ENCODE data around the gene IGFBPL1. TPM values are rescaled to one million over a fixed set of nuclear protein-coding genes. Genes with fewer than 3 reads are reported as not detected.

The IGFBPL1 gene
- polyA plus RNA-seq, 4 donors: 0.95 to 3.1 TPM; not detected in 2

DNA sequence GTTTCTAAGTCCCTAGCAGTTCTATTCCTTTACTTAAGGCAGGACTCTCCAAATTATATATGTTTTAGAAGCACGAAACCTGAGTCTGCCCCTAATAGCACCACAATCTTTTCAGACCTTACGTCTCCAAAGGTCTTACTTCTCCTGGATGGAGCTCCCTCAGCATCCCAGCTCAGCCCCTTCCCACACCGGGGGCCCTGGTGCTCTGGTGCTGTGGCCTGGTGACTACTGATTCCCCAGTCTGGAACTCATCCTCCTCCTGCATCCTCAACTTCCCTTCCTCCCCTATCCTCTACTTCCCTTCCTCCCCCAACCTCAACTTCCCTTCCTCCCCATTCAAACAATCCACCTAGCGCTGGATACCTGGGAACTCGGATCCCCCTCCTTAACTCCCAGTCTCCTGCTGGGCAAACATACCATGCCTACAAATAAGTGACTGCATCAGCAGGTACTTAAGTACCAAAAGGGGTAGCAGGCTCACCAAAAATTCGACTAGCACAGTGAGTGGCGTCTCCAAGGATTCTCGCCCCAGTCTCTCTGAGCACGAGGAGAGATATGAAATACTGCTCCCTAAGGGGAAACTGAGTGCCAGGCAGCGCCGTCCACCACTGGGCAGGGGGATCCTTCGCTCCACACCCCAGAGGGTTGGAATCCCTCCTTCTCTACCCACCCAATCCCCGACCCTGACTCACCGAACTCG is 831 bp downstream of the IGFBPL1 start:
- Histone ChIP-seq H3K27me3 (ENCODE audit: control insufficient read depth in 3 of 3, insufficient read depth in 3 of 3, low read length in 3 of 3) (peaks cover 7 to 37% (median 23%) of the 10 kb centered on the region in 3 donors), H3K36me3 (ENCODE audit: control insufficient read depth in 3 of 3, insufficient read depth in 2 of 3, low read depth in 1 of 3, low read length in 3 of 3) (no peaks in the 10 kb centered on the region), H3K4me1 (ENCODE audit: control insufficient read depth in 3 of 3, insufficient read depth in 2 of 3, low read depth in 1 of 3, low read length in 2 of 3) (no peaks in the 10 kb centered on the region), H3K9me3 (ENCODE audit: control insufficient read depth in 2 of 2, insufficient read depth in 1 of 2, low read depth in 1 of 2, low read length in 1 of 2) (no peaks in the 10 kb centered on the region), H3K4me3 (ENCODE audit: low read depth in 1 of 3, low read length in 3 of 3) (peak overlapping the region in 2 of 3 donors; percentile 14 to 48), H3K27ac (ENCODE audit: low read depth in 1 of 3, low read length in 2 of 3) (no peak overlapping the region)
- no peak for DNase-seq
- FAIRE-seq: no peak
- WGBS, 3 donors: 36 to 37% (median 36%) methylated on average over 15 of the region's 15 CpGs

DNA sequence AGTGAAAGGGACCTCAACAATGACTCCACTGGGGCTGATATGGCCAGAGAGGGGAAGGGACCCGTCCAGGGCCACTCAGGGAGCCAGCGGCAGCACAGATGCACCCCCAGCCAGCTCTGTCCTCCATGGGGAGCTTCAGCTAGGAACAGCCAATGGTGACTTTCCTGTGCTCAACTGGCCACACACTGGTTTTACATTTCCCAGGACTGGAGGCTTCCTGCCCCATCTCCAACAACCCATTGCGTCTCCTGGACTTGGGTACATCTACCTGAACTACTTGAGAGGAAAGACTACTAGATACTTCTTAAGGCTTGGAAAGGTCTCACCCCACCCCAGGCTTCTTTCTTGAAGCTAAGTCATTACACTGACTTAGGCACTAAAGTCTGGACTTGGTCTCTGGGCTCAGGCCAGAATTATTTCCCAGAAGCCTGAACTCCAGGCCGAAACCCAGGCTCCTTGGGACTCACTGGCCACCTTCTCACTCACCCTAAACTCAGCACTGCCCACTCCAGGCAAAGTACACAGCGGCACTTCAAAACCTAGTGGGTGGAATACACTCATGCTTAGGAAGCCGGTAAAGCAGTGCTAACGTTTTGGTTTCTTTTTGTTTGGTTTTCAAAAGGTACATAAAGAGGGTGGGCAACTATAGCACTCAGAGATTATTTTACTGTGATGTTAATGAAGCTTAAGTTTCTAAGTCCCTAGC is 1.5 kb downstream of the IGFBPL1 start:
- FAIRE-seq (no peak), DNase-seq (no peak)
- H3K9me3 ChIP-seq (ENCODE audit: control insufficient read depth in 2 of 2, insufficient read depth in 1 of 2, low read depth in 1 of 2, low read length in 1 of 2): no peaks in the 10 kb centered on the region
- H3K36me3 ChIP-seq (ENCODE audit: control insufficient read depth in 3 of 3, insufficient read depth in 2 of 3, low read depth in 1 of 3, low read length in 3 of 3): no peaks in the 10 kb centered on the region
- H3K27me3 ChIP-seq (ENCODE audit: control insufficient read depth in 3 of 3, insufficient read depth in 3 of 3, low read length in 3 of 3): peaks cover 7 to 37% (median 21%) of the 10 kb centered on the region in 3 donors
- whole genome bisulfite sequencing, 3 donors: 60 to 77% (median 68%) methylated on average over 7 of the region's 7 CpGs
- H3K4me1 ChIP-seq (ENCODE audit: control insufficient read depth in 3 of 3, insufficient read depth in 2 of 3, low read depth in 1 of 3, low read length in 2 of 3): no peaks in the 10 kb centered on the region
- H3K27ac ChIP-seq (ENCODE audit: low read depth in 1 of 3, low read length in 2 of 3): peak overlapping the region in 1 of 3 donors; percentile 8
- H3K4me3 ChIP-seq (ENCODE audit: low read depth in 1 of 3, low read length in 3 of 3): no peak overlapping the region

DNA sequence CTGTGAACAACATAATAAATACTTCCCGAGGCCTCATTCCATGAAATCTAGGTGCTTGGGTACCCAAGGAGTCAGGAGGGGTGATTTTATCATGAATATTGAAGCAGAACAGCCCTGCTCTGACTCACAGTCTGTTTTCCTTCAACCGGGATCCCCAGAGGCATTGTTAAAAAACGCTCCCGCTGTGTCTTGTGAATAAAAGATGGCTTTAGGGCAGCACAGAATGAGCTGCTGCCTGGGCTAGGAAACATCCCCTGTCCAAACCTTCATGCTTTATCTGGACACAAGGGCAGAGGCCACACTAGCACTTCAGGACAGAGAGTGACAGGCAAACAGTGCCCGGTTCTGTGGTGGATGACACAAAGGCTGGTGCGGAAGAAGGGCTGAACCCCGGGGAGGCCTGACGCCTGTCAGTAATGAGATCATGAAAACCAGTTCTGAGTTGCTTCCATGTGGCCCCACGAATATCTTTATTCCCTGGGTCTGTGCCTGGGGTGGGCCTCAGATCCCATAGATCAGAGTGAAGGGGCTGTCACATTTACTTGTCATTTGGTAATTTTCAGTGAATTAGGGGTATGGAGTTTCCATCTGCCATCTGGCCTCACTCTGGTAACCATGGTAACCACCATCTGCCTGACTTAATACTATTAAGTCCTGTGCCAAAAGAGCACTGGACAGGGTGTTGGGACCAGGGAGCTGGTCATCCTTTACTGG is 2.6 kb downstream of the IGFBPL1 start:
- WGBS, 3 donors: 70 to 86% (median 74%) methylated on average over 9 of the region's 9 CpGs
- peaks cover 7 to 37% (median 19%) of the 10 kb centered on the region in 3 donors for H3K27me3 ChIP-seq (ENCODE audit: control insufficient read depth in 3 of 3, insufficient read depth in 3 of 3, low read length in 3 of 3)
- H3K4me3 ChIP-seq (ENCODE audit: low read depth in 1 of 3, low read length in 3 of 3): no peak overlapping the region
- H3K27ac ChIP-seq (ENCODE audit: low read depth in 1 of 3, low read length in 2 of 3): peak overlapping the region in 1 of 3 donors; percentile 8
- no peaks in the 10 kb centered on the region for H3K36me3 ChIP-seq (ENCODE audit: control insufficient read depth in 3 of 3, insufficient read depth in 2 of 3, low read depth in 1 of 3, low read length in 3 of 3)
- no peak for DNase-seq
- no peaks in the 10 kb centered on the region for H3K9me3 ChIP-seq (ENCODE audit: control insufficient read depth in 2 of 2, insufficient read depth in 1 of 2, low read depth in 1 of 2, low read length in 1 of 2)
- FAIRE-seq: no peak
- H3K4me1 ChIP-seq (ENCODE audit: control insufficient read depth in 3 of 3, insufficient read depth in 2 of 3, low read depth in 1 of 3, low read length in 2 of 3): no peaks in the 10 kb centered on the region

DNA sequence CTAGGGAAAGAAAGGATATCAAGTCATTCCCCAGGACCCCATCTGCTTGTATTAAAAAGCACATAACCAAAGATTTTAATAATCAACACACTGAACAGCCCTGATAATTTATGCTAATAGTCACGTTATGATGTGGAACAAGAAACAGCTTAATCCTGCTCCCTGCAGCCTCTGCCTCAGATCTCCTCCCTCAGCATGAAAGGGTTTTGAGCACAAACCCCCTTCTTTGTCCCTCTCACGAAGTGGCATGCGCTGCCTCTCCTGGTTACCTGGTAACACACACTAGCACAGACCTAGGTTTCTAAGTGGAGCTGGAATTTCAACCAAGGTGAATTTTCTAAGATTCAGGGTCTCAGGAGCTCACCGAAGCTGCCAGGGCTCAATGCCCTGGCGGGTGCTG is 5.1 kb downstream of the IGFBPL1 start:
- Histone ChIP-seq H3K4me3 (ENCODE audit: low read depth in 1 of 3, low read length in 3 of 3) (no peak overlapping the region), H3K4me1 (ENCODE audit: control insufficient read depth in 3 of 3, insufficient read depth in 2 of 3, low read depth in 1 of 3, low read length in 2 of 3) (no peaks in the 10 kb centered on the region), H3K36me3 (ENCODE audit: control insufficient read depth in 3 of 3, insufficient read depth in 2 of 3, low read depth in 1 of 3, low read length in 3 of 3) (no peaks in the 10 kb centered on the region), H3K27ac (ENCODE audit: low read depth in 1 of 3, low read length in 2 of 3) (no peak overlapping the region), H3K9me3 (ENCODE audit: control insufficient read depth in 2 of 2, insufficient read depth in 1 of 2, low read depth in 1 of 2, low read length in 1 of 2) (no peaks in the 10 kb centered on the region), H3K27me3 (ENCODE audit: control insufficient read depth in 3 of 3, insufficient read depth in 3 of 3, low read length in 3 of 3) (peaks cover 4 to 32% (median 18%) of the 10 kb centered on the region in 3 donors)
- FAIRE-seq: no peak
- DNase-seq: no peak
- WGBS, 3 donors: 74 to 80% (median 75%) methylated on average over 5 of the region's 5 CpGs

DNA sequence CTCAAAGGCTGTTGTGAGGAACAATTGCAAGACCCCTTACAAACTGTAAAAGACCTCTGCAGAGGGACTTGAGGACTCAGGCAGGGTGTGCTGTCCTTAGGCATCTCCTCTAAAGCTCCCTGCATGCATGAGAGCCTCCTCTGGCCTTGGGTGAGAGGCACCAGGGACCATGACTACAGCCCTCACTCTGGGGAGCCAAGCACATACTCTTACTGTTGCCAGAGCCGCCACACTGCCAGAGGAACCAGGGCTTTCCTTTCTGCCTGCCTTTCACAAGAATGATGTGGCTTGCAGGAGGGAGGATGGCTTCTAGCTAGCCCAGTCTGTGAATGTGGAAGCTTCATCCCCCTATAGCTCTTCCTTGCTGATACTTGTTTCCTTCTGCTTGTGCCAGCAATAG is 5.9 kb downstream of the IGFBPL1 start:
- DNase-seq (no peak), FAIRE-seq (no peak)
- H3K4me1 ChIP-seq (ENCODE audit: control insufficient read depth in 3 of 3, insufficient read depth in 2 of 3, low read depth in 1 of 3, low read length in 2 of 3): no peaks in the 10 kb centered on the region
- 91 to 100% (median 100%) methylated on average over 1 of the region's 1 CpG for WGBS, 3 donors
- no peaks in the 10 kb centered on the region for H3K36me3 ChIP-seq (ENCODE audit: control insufficient read depth in 3 of 3, insufficient read depth in 2 of 3, low read depth in 1 of 3, low read length in 3 of 3)
- H3K4me3 ChIP-seq (ENCODE audit: low read depth in 1 of 3, low read length in 3 of 3): no peak overlapping the region
- peaks cover 0 to 28% (median 13%) of the 10 kb centered on the region in 3 donors for H3K27me3 ChIP-seq (ENCODE audit: control insufficient read depth in 3 of 3, insufficient read depth in 3 of 3, low read length in 3 of 3)
- H3K9me3 ChIP-seq (ENCODE audit: control insufficient read depth in 2 of 2, insufficient read depth in 1 of 2, low read depth in 1 of 2, low read length in 1 of 2): no peaks in the 10 kb centered on the region
- H3K27ac ChIP-seq (ENCODE audit: low read depth in 1 of 3, low read length in 2 of 3): no peak overlapping the region

DNA sequence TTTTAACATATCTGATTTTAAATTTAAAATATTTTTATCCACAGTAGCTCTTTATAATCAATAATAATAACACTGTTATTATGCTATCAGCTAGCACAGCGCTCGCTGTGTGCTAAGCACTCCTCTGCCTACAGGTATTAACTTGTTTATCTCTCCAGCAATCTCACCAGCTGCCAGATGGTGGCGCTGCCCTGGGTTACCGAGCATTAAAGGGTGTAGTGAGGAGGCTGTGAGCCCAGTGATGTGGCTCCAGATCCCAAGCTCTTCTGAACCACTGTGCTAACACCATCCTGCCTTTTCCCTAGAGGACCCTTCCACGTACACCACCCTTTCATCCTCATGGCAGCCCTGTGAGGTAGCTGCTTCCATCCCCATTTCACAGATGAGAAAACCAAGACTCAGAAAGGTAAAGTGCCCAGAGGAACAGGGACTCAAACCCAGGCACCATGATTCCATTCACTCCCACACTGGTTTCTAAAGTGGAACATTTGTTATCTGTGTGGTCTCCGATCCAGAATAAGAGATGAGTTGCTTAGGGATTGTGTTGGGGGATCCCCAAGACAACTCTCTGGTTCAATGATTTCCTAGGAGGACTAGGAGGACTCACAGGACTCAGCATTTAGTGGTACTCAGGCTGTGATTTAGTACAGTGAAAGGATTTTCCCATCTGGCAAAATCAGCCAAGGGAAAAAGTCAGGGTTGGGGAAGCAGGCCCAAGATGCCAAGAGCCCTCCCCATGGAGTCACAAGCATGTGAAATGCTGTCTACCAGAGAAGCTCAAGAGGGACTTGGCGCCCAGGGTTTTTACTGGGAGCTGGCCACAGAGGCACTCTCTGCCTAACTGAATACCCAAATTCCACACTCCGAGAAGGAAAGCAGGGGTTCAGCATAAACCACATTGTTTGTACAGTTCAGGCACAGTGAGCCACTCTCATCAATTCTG is 7.0 kb downstream of the IGFBPL1 start:
- no peak for FAIRE-seq
- Histone ChIP-seq H3K27me3 (ENCODE audit: control insufficient read depth in 3 of 3, insufficient read depth in 3 of 3, low read length in 3 of 3) (peaks cover 0 to 18% (median 6%) of the 10 kb centered on the region in 3 donors), H3K36me3 (ENCODE audit: control insufficient read depth in 3 of 3, insufficient read depth in 2 of 3, low read depth in 1 of 3, low read length in 3 of 3) (no peaks in the 10 kb centered on the region), H3K4me3 (ENCODE audit: low read depth in 1 of 3, low read length in 3 of 3) (no peak overlapping the region), H3K4me1 (ENCODE audit: control insufficient read depth in 3 of 3, insufficient read depth in 2 of 3, low read depth in 1 of 3, low read length in 2 of 3) (no peaks in the 10 kb centered on the region), H3K27ac (ENCODE audit: low read depth in 1 of 3, low read length in 2 of 3) (no peak overlapping the region), H3K9me3 (ENCODE audit: control insufficient read depth in 2 of 2, insufficient read depth in 1 of 2, low read depth in 1 of 2, low read length in 1 of 2) (no peaks in the 10 kb centered on the region)
- 64 to 69% (median 66%) methylated on average over 8 of the region's 8 CpGs for WGBS, 3 donors
- DNase-seq: peak; percentile 7 to 40

DNA sequence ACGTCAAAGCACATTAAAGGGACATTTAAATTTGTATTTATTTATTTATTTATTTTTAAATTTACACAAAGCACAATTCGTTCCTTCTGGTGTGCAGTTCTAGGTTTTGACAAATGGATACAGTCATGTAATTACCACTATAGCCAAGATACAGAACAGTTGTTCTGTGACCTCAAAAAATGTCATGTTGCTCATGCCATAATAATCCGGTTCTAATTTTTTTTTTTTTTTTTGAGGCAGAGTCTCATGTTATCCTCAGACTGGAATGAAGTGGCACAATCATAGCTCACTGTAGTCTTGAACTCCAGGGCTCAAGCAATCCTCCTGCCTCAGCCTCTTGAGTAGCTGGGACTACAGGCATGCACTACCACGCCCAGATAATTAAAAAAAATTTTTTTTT is 7.8 kb downstream of the IGFBPL1 start:
- 64 to 77% (median 69%) methylated on average over 4 of the region's 4 CpGs for WGBS, 3 donors
- Histone ChIP-seq H3K27ac (ENCODE audit: low read depth in 1 of 3, low read length in 2 of 3) (no peak overlapping the region), H3K27me3 (ENCODE audit: control insufficient read depth in 3 of 3, insufficient read depth in 3 of 3, low read length in 3 of 3) (peaks cover 0 to 12% (median 2%) of the 10 kb centered on the region in 3 donors), H3K4me1 (ENCODE audit: control insufficient read depth in 3 of 3, insufficient read depth in 2 of 3, low read depth in 1 of 3, low read length in 2 of 3) (no peaks in the 10 kb centered on the region), H3K36me3 (ENCODE audit: control insufficient read depth in 3 of 3, insufficient read depth in 2 of 3, low read depth in 1 of 3, low read length in 3 of 3) (no peaks in the 10 kb centered on the region), H3K4me3 (ENCODE audit: low read depth in 1 of 3, low read length in 3 of 3) (no peak overlapping the region), H3K9me3 (ENCODE audit: control insufficient read depth in 2 of 2, insufficient read depth in 1 of 2, low read depth in 1 of 2, low read length in 1 of 2) (no peaks in the 10 kb centered on the region)
- DNase-seq (no peak), FAIRE-seq (no peak)

DNA sequence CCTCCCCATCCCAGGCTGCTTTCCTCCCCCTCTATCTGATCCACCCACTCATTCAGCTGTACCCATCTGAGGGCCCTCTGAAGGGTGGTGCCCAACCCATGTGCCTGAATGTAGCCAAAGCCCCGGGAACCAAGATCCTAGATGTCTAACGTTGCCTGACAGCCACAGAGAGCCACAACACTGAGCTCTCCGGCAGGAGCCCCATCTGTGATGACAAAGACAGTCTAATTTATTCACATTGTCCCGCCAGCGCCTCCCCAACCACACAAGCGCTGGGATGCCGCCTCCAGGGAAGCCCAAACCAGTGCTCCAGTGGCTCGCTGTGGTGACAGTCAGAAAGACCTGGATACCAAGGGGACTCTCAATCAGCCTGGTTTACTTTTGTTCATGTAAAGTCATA is 8.4 kb downstream of the IGFBPL1 start:
- H3K27me3 ChIP-seq (ENCODE audit: control insufficient read depth in 3 of 3, insufficient read depth in 3 of 3, low read length in 3 of 3): peaks cover 0 to 10% (median 2%) of the 10 kb centered on the region in 3 donors
- WGBS, 3 donors: 88 to 92% (median 92%) methylated on average over 8 of the region's 8 CpGs
- FAIRE-seq (no peak), DNase-seq (no peak)
- H3K36me3 ChIP-seq (ENCODE audit: control insufficient read depth in 3 of 3, insufficient read depth in 2 of 3, low read depth in 1 of 3, low read length in 3 of 3): no peaks in the 10 kb centered on the region
- no peaks in the 10 kb centered on the region for H3K4me1 ChIP-seq (ENCODE audit: control insufficient read depth in 3 of 3, insufficient read depth in 2 of 3, low read depth in 1 of 3, low read length in 2 of 3)
- H3K9me3 ChIP-seq (ENCODE audit: control insufficient read depth in 2 of 2, insufficient read depth in 1 of 2, low read depth in 1 of 2, low read length in 1 of 2): no peaks in the 10 kb centered on the region
- no peak overlapping the region for H3K27ac ChIP-seq (ENCODE audit: low read depth in 1 of 3, low read length in 2 of 3)
- no peak overlapping the region for H3K4me3 ChIP-seq (ENCODE audit: low read depth in 1 of 3, low read length in 3 of 3)

All from small intestine (tissue), 7 donors.